ENCODE results near the gene SHISAL2A.

GRCh38 chr1:52635321-52636089, 2.5 kb downstream of the SHISAL2A start:
- TF ChIP-seq CTCF (IDR thresholded peaks at IDR 0.05; ENCODE audit: poor library complexity, severe bottlenecking) (no peak), EP300 (conservative IDR thresholded peaks at IDR 0.05; ENCODE audit: poor library complexity, severe bottlenecking) (no peak), POLR2AphosphoS5 (IDR thresholded peaks at IDR 0.05) (no peak)
